ENCODE results near the gene NPAS3.

DNA sequence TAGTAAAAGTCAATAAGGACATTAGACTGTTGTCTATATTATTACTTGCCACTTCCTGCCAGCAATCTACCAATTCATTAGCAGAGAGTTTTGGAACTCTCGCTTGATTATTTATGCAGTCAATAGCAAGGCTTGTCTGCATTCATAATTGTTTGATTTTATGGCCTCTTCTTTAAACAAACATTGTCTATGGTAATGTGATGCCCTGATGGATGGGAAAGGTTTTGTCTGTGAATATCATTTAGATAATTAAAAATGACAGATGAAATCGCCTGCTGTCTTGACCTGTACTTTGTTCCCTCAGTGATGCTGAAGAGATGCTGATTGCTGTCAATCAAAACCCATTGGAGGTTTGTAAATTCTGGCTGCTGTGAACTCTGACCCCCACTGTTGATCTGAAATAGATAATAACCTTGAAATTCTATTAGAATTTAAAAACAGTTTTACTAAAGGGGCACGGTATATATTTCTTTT is 455.3 kb downstream of the NPAS3 start:
- TF ChIP-seq CTCF (IDR thresholded peaks at IDR 0.05) = no peak
- no peak for TF ChIP-seq POLR2A (IDR thresholded peaks at IDR 0.05)
